C4-2B (cell line): ENCODE results near the gene CBLN3.

ENCODE experiments used
- ZFX ChIP-seq: fragments of 450-650 bp; IDR thresholded peaks from 2 replicates; pipeline ENCODE4 v1.6.1; 2017
- TF ChIP-seq, protein P1 (sequence below): fragments of 450-650 bp; conservative IDR thresholded peaks from 2 replicates; pipeline ENCODE4 v1.5.1; 2017; ENCODE audit warnings: mild to moderate bottlenecking

DNA sequence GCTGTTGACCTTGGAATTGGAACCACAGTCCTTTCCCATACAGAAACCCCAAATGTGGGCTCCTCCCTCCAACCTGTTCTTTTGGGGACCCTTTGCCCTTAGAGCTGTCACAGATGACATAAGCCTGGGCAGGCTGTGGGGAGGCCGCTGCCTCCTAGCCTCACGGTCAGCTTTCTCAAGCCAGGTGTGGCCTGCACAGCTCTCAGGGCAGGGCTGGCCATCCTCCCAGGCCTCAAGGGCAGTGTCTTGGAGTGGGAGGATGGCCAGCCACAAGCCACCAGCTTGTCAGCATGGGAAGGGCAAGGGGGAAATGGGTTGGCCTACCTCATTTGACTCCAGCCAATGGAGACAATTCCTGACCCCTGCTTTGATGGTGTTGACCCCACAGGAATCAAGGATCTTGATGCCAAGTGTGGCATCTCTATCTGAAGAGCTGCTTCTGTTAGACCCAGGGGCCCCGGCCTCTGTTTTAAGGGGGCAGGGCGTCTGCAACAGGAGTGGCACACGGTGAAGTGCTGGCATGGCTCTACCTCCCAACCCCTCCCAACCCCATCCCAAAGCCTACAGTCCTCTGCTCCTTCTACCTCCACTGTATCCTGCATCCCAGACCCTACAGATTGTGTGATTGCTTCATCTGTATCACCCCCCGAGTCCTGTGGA, 11.5 kb downstream of the CBLN3 start:
- TF ChIP-seq, protein P1, sequence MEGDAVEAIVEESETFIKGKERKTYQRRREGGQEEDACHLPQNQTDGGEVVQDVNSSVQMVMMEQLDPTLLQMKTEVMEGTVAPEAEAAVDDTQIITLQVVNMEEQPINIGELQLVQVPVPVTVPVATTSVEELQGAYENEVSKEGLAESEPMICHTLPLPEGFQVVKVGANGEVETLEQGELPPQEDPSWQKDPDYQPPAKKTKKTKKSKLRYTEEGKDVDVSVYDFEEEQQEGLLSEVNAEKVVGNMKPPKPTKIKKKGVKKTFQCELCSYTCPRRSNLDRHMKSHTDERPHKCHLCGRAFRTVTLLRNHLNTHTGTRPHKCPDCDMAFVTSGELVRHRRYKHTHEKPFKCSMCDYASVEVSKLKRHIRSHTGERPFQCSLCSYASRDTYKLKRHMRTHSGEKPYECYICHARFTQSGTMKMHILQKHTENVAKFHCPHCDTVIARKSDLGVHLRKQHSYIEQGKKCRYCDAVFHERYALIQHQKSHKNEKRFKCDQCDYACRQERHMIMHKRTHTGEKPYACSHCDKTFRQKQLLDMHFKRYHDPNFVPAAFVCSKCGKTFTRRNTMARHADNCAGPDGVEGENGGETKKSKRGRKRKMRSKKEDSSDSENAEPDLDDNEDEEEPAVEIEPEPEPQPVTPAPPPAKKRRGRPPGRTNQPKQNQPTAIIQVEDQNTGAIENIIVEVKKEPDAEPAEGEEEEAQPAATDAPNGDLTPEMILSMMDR: no peak
- no peak for TF ChIP-seq ZFX
